GM18508 (cell line): ENCODE results near the gene PTPRG.

ENCODE experiments used
- ATAC-seq: cut with Tn5 transposase; IDR thresholded peaks from one replicate; pipeline ENCODE4 v1.9.1; 2021; ENCODE audit warnings: moderate number of reproducible peaks; ENCODE audit not compliant: insufficient read depth, unreplicated experiment

PTPRG gene

GRCh38 chr3:61562042-61562720 is 810 bp downstream of the PTPRG start:
- no peak for ATAC-seq

GRCh38 chr3:61562721-61563312 is 1.4 kb downstream of the PTPRG start:
- ATAC-seq = no peak

GRCh38 chr3:61563313-61564271 is 2.2 kb downstream of the PTPRG start:
- no peak for ATAC-seq

- no peak for ATAC-seq
Measured at GRCh38 chr3:61564395-61565059, 3.2 kb downstream of the PTPRG start.

- no peak for ATAC-seq
Measured at GRCh38 chr3:61565569-61565968, 4.2 kb downstream of the PTPRG start.

- no peak for ATAC-seq
Measured at GRCh38 chr3:61568127-61568526, 6.8 kb downstream of the PTPRG start.

GRCh38 chr3:61569856-61570580 is 8.6 kb downstream of the PTPRG start:
- ATAC-seq = no peak

- no peak for ATAC-seq
Measured at GRCh38 chr3:61570813-61571212, 9.4 kb downstream of the PTPRG start.

- no peak for ATAC-seq
Measured at GRCh38 chr3:61571516-61572336, 10.4 kb downstream of the PTPRG start.

- ATAC-seq = no peak
Measured at GRCh38 chr3:61572879-61573278, 11.5 kb downstream of the PTPRG start.

- ATAC-seq = no peak
Measured at GRCh38 chr3:61573441-61573840, 12.1 kb downstream of the PTPRG start.

- ATAC-seq = no peak
Measured at GRCh38 chr3:61574854-61575253, 13.5 kb downstream of the PTPRG start.

- ATAC-seq = no peak
Measured at GRCh38 chr3:61575893-61576292, 14.5 kb downstream of the PTPRG start.

GRCh38 chr3:61577760-61578159 is 16.4 kb downstream of the PTPRG start:
- ATAC-seq = no peak

GRCh38 chr3:61578667-61579367 is 17.4 kb downstream of the PTPRG start:
- no peak for ATAC-seq

- ATAC-seq = no peak
Measured at GRCh38 chr3:61579685-61580084, 18.3 kb downstream of the PTPRG start.

GRCh38 chr3:61580982-61581643 is 19.7 kb downstream of the PTPRG start:
- no peak for ATAC-seq

GRCh38 chr3:61582287-61582686 is 20.9 kb downstream of the PTPRG start:
- ATAC-seq = no peak
